WERI-Rb-1 (cell line): ENCODE data around the gene BICDL1.

ENCODE experiments used
- DNase-seq: peaks from one replicate; pipeline ENCODE4 v3.0.0-alpha.2; 2020
- H3K27ac ChIP-seq: fragments of 250-450 bp; sonication (Bioruptor Pico); 2 replicates; pipeline ENCODE4 v1.5.1; 2020; ENCODE audit warnings: mild to moderate bottlenecking, moderate library complexity
- H3K27me3 ChIP-seq: fragments of 250-450 bp; sonication (Bioruptor Pico); 2 replicates; pipeline ENCODE4 v1.5.1; 2021; ENCODE audit warnings: mild to moderate bottlenecking, low read depth, moderate library complexity; ENCODE audit not compliant: insufficient read depth, severe bottlenecking
- H3K36me3 ChIP-seq: fragments of 250-450 bp; sonication (Bioruptor Pico); 2 replicates; pipeline ENCODE4 v1.5.1; 2020; ENCODE audit warnings: mild to moderate bottlenecking, moderate library complexity
- H3K4me3 ChIP-seq: 2 replicates; pipeline ENCODE4 v1.5.1; 2011; ENCODE audit warnings: low read depth, mild to moderate bottlenecking, control low read depth, low read length
- H3K9me3 ChIP-seq: fragments of 250-450 bp; sonication (Bioruptor Pico); 2 replicates; pipeline ENCODE4 v1.5.1; 2021; ENCODE audit warnings: mild to moderate bottlenecking, moderate library complexity; ENCODE audit not compliant: severe bottlenecking
- CTCF ChIP-seq: IDR thresholded peaks from 2 replicates; pipeline ENCODE4 v1.5.1; 2011; ENCODE audit warnings: low read depth, mild to moderate bottlenecking, control low read depth, inconsistent platforms, low read length

BICDL1 gene

GRCh38 chr12:120132054-120132836 is 143.2 kb downstream of the BICDL1 start:
- Histone ChIP-seq H3K9me3 (no peaks in the 10 kb centered on the region), H3K4me3 (no peak overlapping the region), H3K27ac (no peak overlapping the region), H3K36me3 (peaks cover 95% of the 10 kb centered on the region), H3K27me3 (no peaks in the 10 kb centered on the region)
- no peak for DNase-seq
- no peak for TF ChIP-seq CTCF

GRCh38 chr12:120132863-120133385 is 143.9 kb downstream of the BICDL1 start:
- peaks cover 95% of the 10 kb centered on the region for H3K36me3 ChIP-seq
- H3K9me3 ChIP-seq, result no peaks in the 10 kb centered on the region
- no peak for DNase-seq
- TF ChIP-seq CTCF, result no peak
- H3K27me3 ChIP-seq, result no peaks in the 10 kb centered on the region
- no peak overlapping the region for H3K27ac ChIP-seq
- H3K4me3 ChIP-seq, result no peak overlapping the region

GRCh38 chr12:120134307-120134980 is 145.4 kb downstream of the BICDL1 start:
- Histone ChIP-seq H3K36me3 (peaks cover 96% of the 10 kb centered on the region), H3K9me3 (no peaks in the 10 kb centered on the region), H3K27ac (no peak overlapping the region), H3K27me3 (no peaks in the 10 kb centered on the region), H3K4me3 (no peak overlapping the region)
- DNase-seq, result no peak
- no peak for TF ChIP-seq CTCF

DNA sequence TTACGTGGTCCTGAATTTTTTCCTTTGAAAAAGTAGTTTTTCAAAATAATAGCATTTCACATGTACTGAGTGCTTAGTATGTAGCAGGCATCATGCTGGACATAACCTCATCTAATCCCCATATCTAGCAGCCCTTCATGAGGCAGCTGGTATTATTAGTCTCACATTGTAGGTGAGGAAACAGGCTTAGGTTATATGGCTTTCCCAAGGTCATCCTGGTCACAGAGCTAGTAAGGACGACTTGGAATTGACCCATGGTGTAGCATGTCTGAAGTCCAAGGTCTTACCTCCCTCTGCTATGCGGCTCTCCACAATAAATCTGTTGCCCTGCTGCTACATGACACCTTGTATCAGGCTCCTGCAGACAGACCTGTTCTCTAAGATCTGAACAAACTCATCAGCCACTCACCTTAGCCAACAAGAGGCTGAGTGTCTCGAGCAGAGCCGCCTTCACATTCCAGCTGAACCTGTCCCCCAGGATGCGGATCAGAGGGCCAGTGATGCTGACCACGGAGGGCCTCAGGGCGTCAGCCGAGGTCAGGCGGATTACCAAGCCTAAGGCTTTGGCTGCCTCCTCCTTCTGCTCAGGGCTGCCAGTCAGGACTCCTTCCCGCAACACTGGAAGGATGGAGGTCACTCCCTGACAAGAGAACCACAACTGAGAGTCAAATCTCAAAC is 147.2 kb downstream of the BICDL1 start:
- Histone ChIP-seq H3K27me3 (no peaks in the 10 kb centered on the region), H3K9me3 (no peaks in the 10 kb centered on the region), H3K4me3 (no peak overlapping the region), H3K27ac (peak overlapping the region; percentile 68), H3K36me3 (peaks cover 94% of the 10 kb centered on the region)
- TF ChIP-seq CTCF, result no peak
- peak; percentile 88 for DNase-seq

DNA sequence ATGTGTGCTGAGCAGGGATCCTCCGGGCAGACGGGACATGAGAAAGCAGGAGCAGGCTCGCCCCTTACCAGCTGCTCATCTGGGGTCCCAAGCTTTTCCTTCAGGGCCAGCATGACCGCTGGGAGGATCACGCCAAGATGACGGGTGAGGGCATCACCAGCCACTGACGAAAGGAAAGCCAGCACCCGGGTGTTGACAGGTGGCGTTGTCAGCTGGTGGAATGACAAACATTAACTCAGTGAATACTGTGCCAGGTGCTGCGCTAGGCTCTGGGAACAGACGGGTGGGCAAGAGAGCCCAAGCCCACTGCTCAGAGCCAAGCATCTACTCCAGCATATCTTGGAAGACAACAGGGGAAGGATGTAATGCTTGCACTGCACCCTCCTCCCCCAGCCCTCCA is 148.8 kb downstream of the BICDL1 start:
- Histone ChIP-seq H3K4me3 (no peak overlapping the region), H3K27me3 (no peaks in the 10 kb centered on the region), H3K27ac (no peak overlapping the region), H3K9me3 (no peaks in the 10 kb centered on the region), H3K36me3 (peaks cover 94% of the 10 kb centered on the region)
- DNase-seq, result no peak
- no peak for TF ChIP-seq CTCF
